GM12878 (cell line): Measurements from ENCODE around the gene SF3B4. TPM values are rescaled to one million over a fixed set of nuclear protein-coding genes. Genes with fewer than 3 reads are reported as not detected.
A peak's percentile ranks its signal among the peaks of the same experiment; 100 is the strongest.

ENCODE experiments used
- CHD2 ChIP-seq: IDR thresholded peaks from 2 replicates; pipeline ENCODE4 v1.6.1; 2011; ENCODE audit warnings: low read depth, low read length, improper control_type of control experiment, borderline replicate concordance
- FOXM1 ChIP-seq: IDR thresholded peaks from 2 replicates; pipeline ENCODE4 v1.6.1; 2012; ENCODE audit warnings: low read depth, mild to moderate bottlenecking, inconsistent platforms, low read length, moderate library complexity
- GABPA ChIP-seq: IDR thresholded peaks from 2 replicates; pipeline ENCODE4 v1.6.1; 2014; ENCODE audit warnings: antibody characterized with exemption, low read depth, mild to moderate bottlenecking, inconsistent platforms
- NRF1 ChIP-seq: conservative IDR thresholded peaks from 2 replicates; pipeline ENCODE4 v1.6.1; 2011; ENCODE audit warnings: mild to moderate bottlenecking, low read depth, low read length, improper control_type of control experiment
- PRDM15 ChIP-seq: fragments of 450-650 bp; formaldehyde crosslinking; IDR thresholded peaks from 2 replicates; pipeline ENCODE4 v1.4.0; 2020; ENCODE audit warnings: mild to moderate bottlenecking, moderate library complexity
- RB1 ChIP-seq: fragments of 450-650 bp; formaldehyde crosslinking; IDR thresholded peaks from 2 replicates; pipeline ENCODE4 v1.6.1; 2017; ENCODE audit warnings: mild to moderate bottlenecking, borderline replicate concordance
- RELB ChIP-seq: fragments of 450-650 bp; IDR thresholded peaks from 2 replicates; pipeline ENCODE4 v1.6.1; 2017; ENCODE audit warnings: low read depth, mild to moderate bottlenecking, moderate library complexity
- TBL1XR1 ChIP-seq: IDR thresholded peaks from 2 replicates; pipeline ENCODE4 v1.6.1; 2012; ENCODE audit warnings: low read depth, low read length, improper control_type of control experiment
- TCF3 ChIP-seq: IDR thresholded peaks from 2 replicates; pipeline ENCODE4 v1.6.1; 2012; ENCODE audit warnings: low read depth, mild to moderate bottlenecking, low read length, borderline replicate concordance; ENCODE audit not compliant: insufficient read depth
- USF2 ChIP-seq: IDR thresholded peaks from 2 replicates; pipeline ENCODE4 v1.6.1; 2011; ENCODE audit warnings: low read depth, low read length, improper control_type of control experiment, borderline replicate concordance
- ZNF384 ChIP-seq: IDR thresholded peaks from 2 replicates; pipeline ENCODE4 v1.6.1; 2012; ENCODE audit warnings: low read depth, mild to moderate bottlenecking, low read length, improper control_type of control experiment, borderline replicate concordance
- polyA plus RNA-seq, 11 experiments: library from polyadenylated mRNA; depleted of rRNA in 4 of 11; unstranded in 6 of 11; stranded (reverse) in 5 of 11; fragments of >200 nt; fragmentation: Nextera tagmentation in 4 of 11; fragmentation: Illumina TruSeq in 1 of 11; extraction: Ambion mirVana in 4 of 11; extraction: Trizol in 1 of 11; gene quantifications; 1 replicate in 1 of 11; 2 replicates in 10 of 11; pipeline versions ENCODE4 v1.2.1 to v1.2.3, GENCODE V29; 2011 to 2016; ENCODE audit warnings: inconsistent platforms in 2 of 11, missing spikeins in 2 of 11, low read depth in 1 of 11
- total RNA-seq, 4 experiments: library from RNA; depleted of rRNA in 3 of 4; stranded (reverse); fragments of >200 nt in 3 of 4; fragmentation: Illumina TruSeq in 1 of 4; extraction: Trizol in 1 of 4; gene quantifications; 2 replicates each; pipeline versions ENCODE4 v1.2.1 to v1.2.3, GENCODE V29; 2013 to 2021
- TF ChIP-seq, protein P1 (sequence below): fragments of 450-650 bp; IDR thresholded peaks from 2 replicates; pipeline ENCODE4 v1.6.1; 2017; ENCODE audit warnings: mild to moderate bottlenecking, low read depth, inconsistent platforms; ENCODE audit not compliant: poor library complexity, severe bottlenecking
- TF ChIP-seq, protein P2 (sequence below): IDR thresholded peaks from 2 replicates; pipeline ENCODE4 v1.6.1; 2012; ENCODE audit warnings: mild to moderate bottlenecking, low read depth, low read length
- TF ChIP-seq, protein P3 (sequence below): IDR thresholded peaks from 2 replicates; pipeline ENCODE4 v1.6.1; 2012; ENCODE audit warnings: low read depth, low read length, improper control_type of control experiment

The SF3B4 gene
- total and polyA plus RNA-seq, 10 of the 15 experiments (the other 5 are each of a cell fraction or from before 2014, with no cell fraction given) = 1.9 to 146 (median 27.5) TPM

DNA sequence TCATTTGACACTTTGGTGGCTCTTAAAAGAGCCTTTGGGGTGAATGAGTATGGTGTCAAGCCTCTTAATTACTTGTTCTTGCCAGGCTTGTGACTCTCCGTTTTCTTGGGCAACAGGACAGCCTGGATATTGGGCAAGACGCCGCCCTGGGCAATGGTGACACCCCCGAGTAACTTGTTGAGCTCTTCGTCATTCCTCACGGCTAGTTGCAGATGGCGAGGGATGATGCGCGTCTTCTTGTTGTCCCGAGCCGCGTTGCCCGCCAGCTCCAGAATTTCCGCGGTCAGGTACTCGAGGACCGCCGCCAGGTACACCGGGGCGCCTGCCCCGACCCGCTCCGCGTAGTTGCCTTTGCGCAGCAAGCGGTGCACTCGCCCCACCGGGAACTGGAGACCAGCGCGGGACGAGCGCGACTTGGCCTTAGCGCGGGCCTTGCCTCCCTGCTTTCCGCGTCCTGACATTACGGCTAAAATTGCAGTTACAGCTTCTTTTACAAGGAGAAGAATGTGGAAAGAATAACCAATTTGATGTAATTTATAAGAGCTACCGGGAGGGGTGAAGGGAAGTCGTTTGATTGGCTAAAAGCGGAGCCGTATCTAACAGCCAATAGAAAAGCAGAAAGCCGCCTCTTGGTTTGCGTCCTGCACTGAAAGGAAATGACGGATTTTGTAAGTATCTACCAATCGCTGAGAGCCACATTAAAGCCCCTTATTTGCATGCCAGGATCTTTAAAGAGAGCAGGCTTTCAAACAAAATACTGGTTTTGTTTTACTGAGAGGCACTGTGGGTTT, 40.0 kb downstream of the SF3B4 start (continued):
- no peak; the same call in 1 of the 2 replicates for TF ChIP-seq FOXM1
- no peak for TF ChIP-seq TBL1XR1
- peak; percentile 42; the same call in 1 of the 2 replicates for TF ChIP-seq GABPA
- TF ChIP-seq, protein P1, sequence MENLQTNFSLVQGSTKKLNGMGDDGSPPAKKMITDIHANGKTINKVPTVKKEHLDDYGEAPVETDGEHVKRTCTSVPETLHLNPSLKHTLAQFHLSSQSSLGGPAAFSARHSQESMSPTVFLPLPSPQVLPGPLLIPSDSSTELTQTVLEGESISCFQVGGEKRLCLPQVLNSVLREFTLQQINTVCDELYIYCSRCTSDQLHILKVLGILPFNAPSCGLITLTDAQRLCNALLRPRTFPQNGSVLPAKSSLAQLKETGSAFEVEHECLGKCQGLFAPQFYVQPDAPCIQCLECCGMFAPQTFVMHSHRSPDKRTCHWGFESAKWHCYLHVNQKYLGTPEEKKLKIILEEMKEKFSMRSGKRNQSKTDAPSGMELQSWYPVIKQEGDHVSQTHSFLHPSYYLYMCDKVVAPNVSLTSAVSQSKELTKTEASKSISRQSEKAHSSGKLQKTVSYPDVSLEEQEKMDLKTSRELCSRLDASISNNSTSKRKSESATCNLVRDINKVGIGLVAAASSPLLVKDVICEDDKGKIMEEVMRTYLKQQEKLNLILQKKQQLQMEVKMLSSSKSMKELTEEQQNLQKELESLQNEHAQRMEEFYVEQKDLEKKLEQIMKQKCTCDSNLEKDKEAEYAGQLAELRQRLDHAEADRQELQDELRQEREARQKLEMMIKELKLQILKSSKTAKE = no peak
- TF ChIP-seq RELB = 0 out of 2 replicates have a peak, but pooled peaks have one; percentile 6
- TF ChIP-seq ZNF384 = no peak
- TF ChIP-seq TCF3 = peak; percentile 71
- TF ChIP-seq, protein P2, sequence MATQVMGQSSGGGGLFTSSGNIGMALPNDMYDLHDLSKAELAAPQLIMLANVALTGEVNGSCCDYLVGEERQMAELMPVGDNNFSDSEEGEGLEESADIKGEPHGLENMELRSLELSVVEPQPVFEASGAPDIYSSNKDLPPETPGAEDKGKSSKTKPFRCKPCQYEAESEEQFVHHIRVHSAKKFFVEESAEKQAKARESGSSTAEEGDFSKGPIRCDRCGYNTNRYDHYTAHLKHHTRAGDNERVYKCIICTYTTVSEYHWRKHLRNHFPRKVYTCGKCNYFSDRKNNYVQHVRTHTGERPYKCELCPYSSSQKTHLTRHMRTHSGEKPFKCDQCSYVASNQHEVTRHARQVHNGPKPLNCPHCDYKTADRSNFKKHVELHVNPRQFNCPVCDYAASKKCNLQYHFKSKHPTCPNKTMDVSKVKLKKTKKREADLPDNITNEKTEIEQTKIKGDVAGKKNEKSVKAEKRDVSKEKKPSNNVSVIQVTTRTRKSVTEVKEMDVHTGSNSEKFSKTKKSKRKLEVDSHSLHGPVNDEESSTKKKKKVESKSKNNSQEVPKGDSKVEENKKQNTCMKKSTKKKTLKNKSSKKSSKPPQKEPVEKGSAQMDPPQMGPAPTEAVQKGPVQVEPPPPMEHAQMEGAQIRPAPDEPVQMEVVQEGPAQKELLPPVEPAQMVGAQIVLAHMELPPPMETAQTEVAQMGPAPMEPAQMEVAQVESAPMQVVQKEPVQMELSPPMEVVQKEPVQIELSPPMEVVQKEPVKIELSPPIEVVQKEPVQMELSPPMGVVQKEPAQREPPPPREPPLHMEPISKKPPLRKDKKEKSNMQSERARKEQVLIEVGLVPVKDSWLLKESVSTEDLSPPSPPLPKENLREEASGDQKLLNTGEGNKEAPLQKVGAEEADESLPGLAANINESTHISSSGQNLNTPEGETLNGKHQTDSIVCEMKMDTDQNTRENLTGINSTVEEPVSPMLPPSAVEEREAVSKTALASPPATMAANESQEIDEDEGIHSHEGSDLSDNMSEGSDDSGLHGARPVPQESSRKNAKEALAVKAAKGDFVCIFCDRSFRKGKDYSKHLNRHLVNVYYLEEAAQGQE = no peak
- peak; percentile 43; the same call in 1 of the 2 replicates for TF ChIP-seq RB1
- TF ChIP-seq PRDM15 (CRISPR knock-in tag) = peak; percentile 58
- TF ChIP-seq USF2 = no peak; the same call in 1 of the 2 replicates
- peak; percentile 54; the same call in 1 of the 2 replicates for TF ChIP-seq CHD2
- TF ChIP-seq, protein P3, sequence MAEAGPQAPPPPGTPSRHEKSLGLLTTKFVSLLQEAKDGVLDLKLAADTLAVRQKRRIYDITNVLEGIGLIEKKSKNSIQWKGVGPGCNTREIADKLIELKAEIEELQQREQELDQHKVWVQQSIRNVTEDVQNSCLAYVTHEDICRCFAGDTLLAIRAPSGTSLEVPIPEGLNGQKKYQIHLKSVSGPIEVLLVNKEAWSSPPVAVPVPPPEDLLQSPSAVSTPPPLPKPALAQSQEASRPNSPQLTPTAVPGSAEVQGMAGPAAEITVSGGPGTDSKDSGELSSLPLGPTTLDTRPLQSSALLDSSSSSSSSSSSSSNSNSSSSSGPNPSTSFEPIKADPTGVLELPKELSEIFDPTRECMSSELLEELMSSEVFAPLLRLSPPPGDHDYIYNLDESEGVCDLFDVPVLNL = no peak
- no peak for TF ChIP-seq NRF1
